ENCODE data around the gene ELK3.
"Not testable (repeated sequence)": the region's sequence is repeated elsewhere in the genome, so short reads cannot be mapped to it uniquely, and the experiment has no call there.

Gene ELK3

GRCh38 chr12:96315741-96316481 lies 121.7 kb downstream of the ELK3 start:
- not testable (repeated sequence) for DNase-seq

GRCh38 chr12:96317801-96318200 lies 123.6 kb downstream of the ELK3 start:
- DNase-seq = not testable (repeated sequence)

Measured in NCI-H510A (cell line).